Measurements from ENCODE around the gene JAKMIP3.
"Not testable (repeated sequence)": the region's sequence is repeated elsewhere in the genome, so short reads cannot be mapped to it uniquely, and the experiment has no call there.

The JAKMIP3 gene

DNA sequence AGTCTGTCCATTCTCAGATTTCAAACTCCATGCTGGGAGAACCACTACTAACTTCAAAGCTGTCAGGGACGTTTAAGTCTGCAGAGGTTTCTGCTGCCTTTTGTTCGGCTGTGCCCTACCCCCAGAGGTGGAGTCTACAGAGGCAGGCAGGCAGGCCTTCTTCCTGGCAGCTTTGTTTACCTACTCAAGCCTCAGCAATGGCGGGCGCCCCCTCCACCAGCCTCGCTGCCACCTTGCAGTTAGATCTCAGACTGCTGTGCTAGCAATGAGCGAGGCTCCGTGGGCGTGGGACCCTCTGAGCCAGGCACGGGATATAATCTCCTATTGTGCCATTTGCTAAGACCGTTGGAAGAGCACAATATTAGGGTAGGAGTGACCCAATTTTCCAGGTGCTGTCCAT, 27.5 kb downstream of the JAKMIP3 start:
- not testable (repeated sequence) for H3K4me1 Mint-ChIP-seq; H3K9me3 Mint-ChIP-seq; DNase-seq; H3K4me3 Mint-ChIP-seq; H3K27ac Mint-ChIP-seq; ATAC-seq (replicated peaks); H3K36me3 Mint-ChIP-seq
- H3K27me3 Mint-ChIP-seq: peaks cover 39 to 59% of the 10 kb centered on the region in 2 donors

GRCh38 chr10:132094581-132095234, 29.0 kb downstream of the JAKMIP3 start:
- no peak overlapping the region for H3K27ac Mint-ChIP-seq
- no peaks in the 10 kb centered on the region for H3K4me1 Mint-ChIP-seq
- ATAC-seq (replicated peaks): no peak

DNA sequence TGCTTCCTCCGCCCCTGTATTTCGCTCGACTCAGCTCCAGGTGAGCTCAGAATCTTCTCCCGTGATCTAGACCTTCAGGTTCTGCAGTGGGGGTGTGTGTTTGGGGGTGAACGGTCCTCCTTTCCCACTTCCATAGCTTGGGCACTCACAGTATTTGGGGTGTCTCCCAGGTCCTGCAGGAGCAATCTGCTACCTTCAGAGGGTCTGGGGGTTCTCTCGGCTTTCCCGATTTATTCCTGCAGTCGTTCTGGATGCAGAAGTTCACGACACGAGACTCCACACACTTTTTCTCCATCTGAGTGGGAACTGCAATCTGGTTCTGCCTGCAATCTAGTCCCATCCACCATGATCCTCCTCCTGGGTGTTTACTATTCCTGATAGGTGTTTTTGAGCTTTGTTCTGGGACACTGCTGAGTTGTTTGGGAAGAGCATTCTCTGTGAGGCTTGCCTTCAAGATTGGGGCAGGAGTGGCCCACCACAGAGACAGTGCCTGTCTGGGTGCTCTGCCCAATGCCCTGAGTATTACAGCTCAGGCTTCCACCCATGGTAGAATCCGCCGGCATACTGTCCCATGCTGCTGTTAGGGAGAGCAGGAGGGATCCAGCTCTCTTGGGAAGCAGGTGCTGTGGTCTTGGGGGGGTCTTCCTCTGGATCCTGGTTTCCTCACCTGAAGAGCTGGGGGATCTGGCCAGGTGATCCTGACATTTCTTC, 29.8 kb downstream of the JAKMIP3 start:
- Mint-ChIP-seq H3K27me3 (peaks cover 39 to 64% of the 10 kb centered on the region in 2 donors), H3K36me3 (no peaks in the 10 kb centered on the region), H3K4me1 (no peaks in the 10 kb centered on the region), H3K9me3 (peaks cover 0 to 3% of the 10 kb centered on the region in 2 donors), H3K27ac (no peak overlapping the region), H3K4me3 (no peak overlapping the region)
- DNase-seq (no peak), ATAC-seq (replicated peaks) (no peak)

More at GRCh38 chr10:132094581-132095234, 29.0 kb downstream of the JAKMIP3 start:
- Mint-ChIP-seq H3K4me3 (no peak overlapping the region), H3K9me3 (peaks cover 0 to 5% of the 10 kb centered on the region in 2 donors), H3K27me3 (peaks cover 39 to 63% of the 10 kb centered on the region in 2 donors), H3K36me3 (no peaks in the 10 kb centered on the region)
- no peak for DNase-seq

DNA sequence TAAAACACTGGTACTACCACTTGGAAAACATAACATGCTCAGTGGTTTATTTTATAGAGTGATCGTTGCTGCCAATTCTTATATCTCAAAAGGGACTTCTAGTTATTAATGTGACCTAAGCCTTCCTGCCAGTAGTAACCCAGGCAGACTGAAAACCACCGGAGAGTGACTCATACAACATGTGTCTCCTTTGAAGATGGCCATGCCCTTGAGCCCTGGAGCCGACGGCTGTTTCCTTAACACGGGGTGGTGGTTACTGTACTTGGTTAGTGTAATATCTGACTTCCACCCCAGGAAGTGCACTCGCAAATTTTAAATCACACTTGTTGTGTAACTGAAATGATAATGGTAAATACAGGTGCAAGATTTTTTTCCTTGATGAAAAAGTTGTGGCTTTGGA, 30.5 kb downstream of the JAKMIP3 start:
- H3K9me3 Mint-ChIP-seq: peaks cover 0 to 2% of the 10 kb centered on the region in 2 donors
- peak; percentile 39 to 56 for ATAC-seq (replicated peaks)
- no peaks in the 10 kb centered on the region for H3K36me3 Mint-ChIP-seq
- H3K4me3 Mint-ChIP-seq: no peak overlapping the region
- H3K27me3 Mint-ChIP-seq: peaks cover 38 to 62% of the 10 kb centered on the region in 2 donors
- no peaks in the 10 kb centered on the region for H3K4me1 Mint-ChIP-seq
- no peak overlapping the region for H3K27ac Mint-ChIP-seq
- DNase-seq: no peak

DNA sequence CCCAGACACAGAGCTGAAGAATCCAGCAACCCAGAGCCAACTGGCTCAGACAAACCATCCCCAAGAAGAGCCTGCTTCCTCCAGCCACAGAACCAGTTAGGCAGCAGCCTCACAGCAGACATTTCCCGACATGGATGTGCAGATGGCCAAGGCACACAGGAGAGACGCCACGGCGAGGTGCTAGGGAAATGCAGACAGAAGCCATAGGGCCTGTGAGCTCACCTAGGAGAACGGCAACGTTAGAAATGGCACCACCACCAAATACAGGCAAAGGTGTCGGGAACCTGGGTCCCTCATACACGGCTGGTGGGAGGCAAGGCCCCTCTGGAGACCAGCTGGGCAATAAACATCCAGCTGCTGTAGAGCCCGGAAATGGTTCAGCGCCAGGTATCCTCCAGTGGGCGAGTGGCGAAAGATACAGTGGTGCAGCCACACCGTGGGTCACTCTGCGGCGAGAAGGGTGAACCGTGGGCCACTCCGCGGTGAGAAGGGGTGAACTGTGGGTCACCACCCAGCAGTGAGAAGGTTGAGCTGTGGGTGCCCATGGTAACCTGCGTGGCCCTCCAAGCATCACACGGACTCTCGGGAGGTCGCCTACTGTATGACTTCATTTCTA, 31.2 kb downstream of the JAKMIP3 start:
- Mint-ChIP-seq H3K27ac (no peak overlapping the region), H3K36me3 (no peaks in the 10 kb centered on the region)

GRCh38 chr10:132097609-132098377, 32.0 kb downstream of the JAKMIP3 start:
- Mint-ChIP-seq H3K27me3 (peaks cover 43 to 71% of the 10 kb centered on the region in 2 donors), H3K4me1 (peaks cover 0 to 1% of the 10 kb centered on the region in 2 donors), H3K36me3 (no peaks in the 10 kb centered on the region), H3K9me3 (peaks cover 0 to 2% of the 10 kb centered on the region in 2 donors), H3K27ac (peak overlapping the region; percentile 3), H3K4me3 (no peak overlapping the region)
- no peak for ATAC-seq (replicated peaks)
- DNase-seq: no peak

More for the DNA sequence above, 31.2 kb downstream of the JAKMIP3 start:
- Mint-ChIP-seq H3K27me3 (peaks cover 41 to 68% of the 10 kb centered on the region in 2 donors), H3K9me3 (peaks cover 0 to 2% of the 10 kb centered on the region in 2 donors), H3K4me3 (no peak overlapping the region), H3K4me1 (peaks cover 0 to 1% of the 10 kb centered on the region in 2 donors)
- DNase-seq (no peak), ATAC-seq (replicated peaks) (no peak)

DNA sequence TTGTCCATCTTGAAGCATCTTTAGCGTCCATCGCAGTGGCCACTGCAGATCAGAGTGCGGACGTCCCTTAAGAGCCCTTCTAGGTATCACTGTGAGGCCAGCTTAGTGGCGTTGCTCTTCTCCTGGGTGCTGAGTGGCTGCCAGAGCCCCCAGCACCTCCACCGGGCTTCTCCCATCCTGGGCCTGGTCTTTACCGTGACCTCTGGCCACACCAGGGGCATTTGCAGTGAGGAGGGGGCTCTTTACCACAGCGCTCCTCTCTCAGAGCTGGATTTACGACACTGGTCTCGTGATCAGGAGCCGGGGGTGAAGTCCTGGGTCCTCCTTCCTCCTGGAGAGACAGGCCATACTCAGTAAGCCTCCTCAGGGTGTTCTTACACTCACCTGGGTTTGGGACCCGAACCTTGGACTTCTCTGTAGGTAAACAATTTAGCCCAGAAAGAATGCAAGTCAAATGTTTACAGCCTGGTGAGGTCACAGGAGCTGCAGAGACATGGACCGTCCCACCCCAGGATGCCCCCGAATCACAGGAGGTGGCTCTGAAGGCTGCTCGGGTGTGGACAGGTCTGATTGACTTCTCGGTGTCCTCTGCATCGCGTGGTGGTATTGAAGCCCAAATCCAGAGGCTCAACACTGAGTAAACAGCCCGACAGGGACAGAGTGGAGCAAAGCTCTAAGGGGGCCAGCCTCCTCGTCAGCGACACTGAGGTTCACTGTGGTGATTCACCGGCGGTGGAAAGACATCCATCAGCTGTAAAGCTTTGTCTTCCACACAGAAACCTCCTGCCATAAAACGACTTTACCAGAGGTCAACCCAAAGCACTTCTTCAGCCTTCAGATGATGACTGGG, 33.0 kb downstream of the JAKMIP3 start:
- ATAC-seq (replicated peaks) (no peak), DNase-seq (no peak)
- H3K27me3 Mint-ChIP-seq: peaks cover 44 to 69% of the 10 kb centered on the region in 2 donors
- no peak overlapping the region for H3K4me3 Mint-ChIP-seq
- H3K9me3 Mint-ChIP-seq: peaks cover 0 to 2% of the 10 kb centered on the region in 2 donors
- no peaks in the 10 kb centered on the region for H3K36me3 Mint-ChIP-seq
- peaks cover 0 to 1% of the 10 kb centered on the region in 2 donors for H3K4me1 Mint-ChIP-seq
- H3K27ac Mint-ChIP-seq: no peak overlapping the region

DNA sequence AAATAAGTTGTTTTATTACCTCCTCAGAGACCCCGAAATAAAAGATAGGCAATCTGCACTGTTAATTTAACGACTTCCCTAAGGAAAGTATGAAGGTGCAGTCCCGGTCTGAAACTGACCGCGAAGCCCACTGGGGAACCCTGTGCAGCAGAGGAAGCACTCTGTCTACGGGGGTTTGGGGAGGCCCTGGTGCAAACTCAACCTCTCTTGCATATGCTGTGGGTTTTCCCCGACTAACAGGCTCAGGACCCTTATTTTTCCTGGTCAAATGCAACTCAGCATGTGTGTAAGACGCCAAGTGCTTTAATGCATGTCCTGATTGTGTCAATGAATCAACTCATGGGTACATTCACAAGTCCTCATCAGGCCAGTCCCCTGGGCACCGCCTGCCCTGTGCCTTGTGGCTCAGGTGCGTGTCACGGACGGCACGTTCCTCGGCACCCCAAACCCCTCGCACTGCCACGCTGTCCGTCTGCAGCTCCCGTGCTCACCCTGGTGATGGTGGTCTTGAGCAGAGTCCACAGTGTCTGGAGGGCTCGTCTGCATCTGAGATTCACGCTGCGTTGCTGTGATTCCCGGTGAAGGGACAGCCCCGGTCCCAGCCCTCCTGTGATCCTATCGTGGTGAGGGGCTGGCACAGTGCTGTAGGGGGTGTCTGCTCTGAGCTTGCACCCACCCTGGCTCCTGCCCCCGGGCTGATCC, 33.8 kb downstream of the JAKMIP3 start:
- no peak for DNase-seq
- H3K27me3 Mint-ChIP-seq: peaks cover 37 to 61% of the 10 kb centered on the region in 2 donors

GRCh38 chr10:132100091-132100481, 34.3 kb downstream of the JAKMIP3 start:
- Mint-ChIP-seq H3K4me3 (no peak overlapping the region), H3K27ac (no peak overlapping the region), H3K27me3 (peaks cover 37 to 58% of the 10 kb centered on the region in 2 donors), H3K4me1 (peaks cover 0 to 1% of the 10 kb centered on the region in 2 donors), H3K9me3 (peaks cover 0 to 2% of the 10 kb centered on the region in 2 donors), H3K36me3 (no peaks in the 10 kb centered on the region)
- no peak for ATAC-seq (replicated peaks)
- no peak for DNase-seq

More for the DNA sequence above, 33.8 kb downstream of the JAKMIP3 start:
- peaks cover 0 to 1% of the 10 kb centered on the region in 2 donors for H3K4me1 Mint-ChIP-seq
- H3K9me3 Mint-ChIP-seq: peaks cover 0 to 2% of the 10 kb centered on the region in 2 donors
- ATAC-seq (replicated peaks): no peak
- no peaks in the 10 kb centered on the region for H3K36me3 Mint-ChIP-seq
- H3K4me3 Mint-ChIP-seq: no peak overlapping the region
- no peak overlapping the region for H3K27ac Mint-ChIP-seq

- Mint-ChIP-seq H3K27ac (no peak overlapping the region), H3K36me3 (no peaks in the 10 kb centered on the region), H3K9me3 (no peaks in the 10 kb centered on the region), H3K27me3 (peaks cover 32 to 53% of the 10 kb centered on the region in 2 donors), H3K4me1 (peaks cover 0 to 1% of the 10 kb centered on the region in 2 donors), H3K4me3 (no peak overlapping the region)
- no peak for ATAC-seq (replicated peaks)
- DNase-seq: no peak
These were observed 35.0 kb downstream of the JAKMIP3 start for GRCh38 chr10:132100556-132101349.

GRCh38 chr10:132101529-132101928, 35.8 kb downstream of the JAKMIP3 start:
- peaks cover 0 to 1% of the 10 kb centered on the region in 2 donors for H3K4me1 Mint-ChIP-seq
- H3K9me3 Mint-ChIP-seq: no peaks in the 10 kb centered on the region
- no peak for ATAC-seq (replicated peaks)
- H3K4me3 Mint-ChIP-seq: no peak overlapping the region
- H3K27ac Mint-ChIP-seq: no peak overlapping the region
- no peaks in the 10 kb centered on the region for H3K36me3 Mint-ChIP-seq
- DNase-seq: no peak
- peaks cover 30 to 46% of the 10 kb centered on the region in 2 donors for H3K27me3 Mint-ChIP-seq

DNA sequence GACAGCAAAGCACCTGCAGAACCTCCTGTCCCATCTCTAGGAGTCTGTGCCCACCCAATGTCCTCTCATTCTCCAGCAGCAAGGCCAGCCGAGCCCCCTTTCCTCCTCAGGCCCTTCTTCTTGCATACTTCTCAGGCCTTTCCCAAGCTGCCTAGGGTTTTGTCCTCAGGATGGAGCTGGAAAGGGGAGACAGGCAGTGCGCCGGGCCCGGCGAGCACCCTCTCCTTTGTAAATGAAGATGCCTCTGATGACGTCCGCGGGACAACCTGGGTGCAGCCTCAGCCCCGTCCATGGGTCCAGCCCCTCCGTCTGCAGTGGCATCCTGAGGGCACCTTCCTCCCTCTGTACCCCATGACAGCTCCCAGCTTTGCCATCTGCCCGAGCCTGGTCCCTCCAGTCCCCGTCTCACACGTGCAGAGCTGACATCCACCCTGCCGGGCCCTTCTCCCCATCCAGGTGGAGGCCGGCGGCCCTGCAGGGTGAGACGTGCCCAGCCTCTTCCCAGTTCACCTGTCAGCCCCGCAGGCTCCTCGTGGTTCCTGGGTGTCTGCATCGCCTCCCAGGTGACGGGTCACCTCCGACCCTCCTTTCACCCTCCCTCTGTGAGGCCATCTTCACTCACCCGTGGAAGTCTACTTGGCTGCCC, 36.4 kb downstream of the JAKMIP3 start:
- Mint-ChIP-seq H3K9me3 (no peaks in the 10 kb centered on the region), H3K27ac (no peak overlapping the region), H3K27me3 (peaks cover 25 to 39% of the 10 kb centered on the region in 2 donors), H3K4me1 (peaks cover 0 to 1% of the 10 kb centered on the region in 2 donors), H3K36me3 (no peaks in the 10 kb centered on the region), H3K4me3 (no peak overlapping the region)
- DNase-seq: no peak
- no peak for ATAC-seq (replicated peaks)

All from stimulated activated naive B cell treated with anti-CD40 and anti-IgM and Interleukin-4, amounts not matched to agents 10 μg/mL and 1 μg/mL and 100 μg/mL, for 72 hours (primary cell).